ENCODE data around the gene SLC24A4. TPM values are rescaled to one million over a fixed set of nuclear protein-coding genes. Genes with fewer than 3 reads are reported as not detected.

SLC24A4 gene
- total RNA-seq, 3 donors from 2014 or later = 0.15 to 0.96 TPM; not detected in 1

DNA sequence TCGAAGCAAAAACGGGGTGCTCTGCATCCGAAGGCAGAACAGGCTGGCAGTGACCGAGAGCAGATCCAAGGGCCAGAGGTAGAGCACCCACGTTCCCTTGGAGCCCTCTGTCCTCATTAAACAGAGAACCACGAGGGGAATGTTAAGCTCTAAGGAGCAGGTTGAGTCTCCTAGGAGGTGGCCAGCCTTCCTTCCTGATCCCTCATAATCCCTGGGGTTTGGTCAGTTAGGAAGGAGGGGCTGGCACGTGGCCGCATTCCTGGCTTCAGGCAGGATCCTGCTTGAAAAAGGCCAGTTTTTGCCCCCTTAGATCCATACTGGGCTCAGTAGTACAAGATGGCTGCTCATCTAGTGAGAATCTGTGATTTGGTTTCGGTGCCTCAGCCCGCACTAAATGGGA lies 57.2 kb downstream of the SLC24A4 start:
- intact Hi-C loops (cut with DNase I; ENCODE audit: low total_unique reads) = no loop called here
- H3K27ac ChIP-seq = no peak overlapping the region
- no peak overlapping the region for H3K4me3 ChIP-seq
- no peaks in the 10 kb centered on the region for H3K9me3 ChIP-seq
- H3K4me1 ChIP-seq = no peaks in the 10 kb centered on the region
- no peaks in the 10 kb centered on the region for H3K27me3 ChIP-seq
- TF ChIP-seq, protein P1, sequence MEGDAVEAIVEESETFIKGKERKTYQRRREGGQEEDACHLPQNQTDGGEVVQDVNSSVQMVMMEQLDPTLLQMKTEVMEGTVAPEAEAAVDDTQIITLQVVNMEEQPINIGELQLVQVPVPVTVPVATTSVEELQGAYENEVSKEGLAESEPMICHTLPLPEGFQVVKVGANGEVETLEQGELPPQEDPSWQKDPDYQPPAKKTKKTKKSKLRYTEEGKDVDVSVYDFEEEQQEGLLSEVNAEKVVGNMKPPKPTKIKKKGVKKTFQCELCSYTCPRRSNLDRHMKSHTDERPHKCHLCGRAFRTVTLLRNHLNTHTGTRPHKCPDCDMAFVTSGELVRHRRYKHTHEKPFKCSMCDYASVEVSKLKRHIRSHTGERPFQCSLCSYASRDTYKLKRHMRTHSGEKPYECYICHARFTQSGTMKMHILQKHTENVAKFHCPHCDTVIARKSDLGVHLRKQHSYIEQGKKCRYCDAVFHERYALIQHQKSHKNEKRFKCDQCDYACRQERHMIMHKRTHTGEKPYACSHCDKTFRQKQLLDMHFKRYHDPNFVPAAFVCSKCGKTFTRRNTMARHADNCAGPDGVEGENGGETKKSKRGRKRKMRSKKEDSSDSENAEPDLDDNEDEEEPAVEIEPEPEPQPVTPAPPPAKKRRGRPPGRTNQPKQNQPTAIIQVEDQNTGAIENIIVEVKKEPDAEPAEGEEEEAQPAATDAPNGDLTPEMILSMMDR (IDR thresholded peaks at IDR 0.05) = no peak
- no peak for DNase-seq (ENCODE audit: low spot score in 2 of 2)
- H3K36me3 ChIP-seq = no peaks in the 10 kb centered on the region

DNA sequence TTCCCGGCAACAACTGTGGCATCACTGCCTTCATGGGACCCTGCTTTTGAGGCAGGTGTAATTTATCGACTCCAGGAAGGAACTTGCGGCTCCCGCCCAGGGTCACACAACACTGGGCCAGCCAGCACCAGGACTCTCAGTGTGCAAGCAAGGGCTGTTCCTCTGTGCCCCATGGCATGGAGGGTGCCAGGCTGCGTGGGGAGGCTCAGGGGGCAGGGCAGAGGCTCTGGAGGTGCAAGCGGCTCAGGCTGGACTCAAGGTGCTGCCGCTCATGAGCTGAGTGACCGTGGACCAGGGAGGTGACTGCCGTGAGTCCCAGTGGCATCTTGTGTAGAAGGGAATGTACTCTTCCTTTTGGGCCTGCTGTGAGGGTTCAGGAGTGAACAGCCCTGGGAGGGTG lies 57.6 kb downstream of the SLC24A4 start:
- intact Hi-C loops (cut with DNase I; ENCODE audit: low total_unique reads) = no loop called here
- no peak overlapping the region for H3K4me3 ChIP-seq
- DNase-seq (ENCODE audit: low spot score in 2 of 2) = no peak
- no peaks in the 10 kb centered on the region for H3K9me3 ChIP-seq
- H3K27ac ChIP-seq = no peak overlapping the region
- H3K36me3 ChIP-seq = no peaks in the 10 kb centered on the region
- H3K27me3 ChIP-seq = no peaks in the 10 kb centered on the region
- TF ChIP-seq POLR2AphosphoS5 (IDR thresholded peaks at IDR 0.05) (no peak), POLR2A (IDR thresholded peaks at IDR 0.05) (no peak)
- TF ChIP-seq, protein P1 (IDR thresholded peaks at IDR 0.05) = no peak
- no peaks in the 10 kb centered on the region for H3K4me1 ChIP-seq

DNA sequence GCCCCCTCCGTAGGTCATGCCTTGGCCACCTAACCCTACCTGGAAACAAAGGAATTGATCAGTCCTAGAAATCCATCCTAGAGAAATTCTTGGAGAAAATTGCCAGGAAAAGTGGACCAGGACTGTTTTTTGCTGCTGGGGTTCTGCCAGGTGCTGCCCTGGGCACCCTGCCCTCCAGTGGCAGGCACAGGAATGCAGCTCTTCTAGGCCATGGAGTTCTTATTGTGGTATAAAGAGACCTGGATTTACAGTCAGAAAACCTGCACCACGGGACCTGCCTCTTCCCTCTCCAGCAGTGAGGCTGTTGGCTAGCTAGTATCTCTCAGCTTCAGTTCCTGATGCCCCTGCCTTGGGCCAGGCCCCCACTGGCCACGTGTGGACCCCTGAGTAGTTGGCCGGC lies 59.7 kb downstream of the SLC24A4 start:
- Histone ChIP-seq H3K9me3 (no peaks in the 10 kb centered on the region), H3K27me3 (no peaks in the 10 kb centered on the region), H3K36me3 (no peaks in the 10 kb centered on the region), H3K4me3 (no peak overlapping the region), H3K4me1 (no peaks in the 10 kb centered on the region), H3K27ac (no peak overlapping the region)
- intact Hi-C loops (cut with DNase I; ENCODE audit: low total_unique reads) = loop anchor here (2.0 kb wide), 1 partner anchor 70 kb away; no protein-coding TSS in a partner anchor
- DNase-seq (ENCODE audit: low spot score in 2 of 2) = no peak
- TF ChIP-seq POLR2AphosphoS5 (IDR thresholded peaks at IDR 0.05) (no peak), POLR2A (IDR thresholded peaks at IDR 0.05) (no peak)
- TF ChIP-seq, protein P1 (IDR thresholded peaks at IDR 0.05) = no peak

DNA sequence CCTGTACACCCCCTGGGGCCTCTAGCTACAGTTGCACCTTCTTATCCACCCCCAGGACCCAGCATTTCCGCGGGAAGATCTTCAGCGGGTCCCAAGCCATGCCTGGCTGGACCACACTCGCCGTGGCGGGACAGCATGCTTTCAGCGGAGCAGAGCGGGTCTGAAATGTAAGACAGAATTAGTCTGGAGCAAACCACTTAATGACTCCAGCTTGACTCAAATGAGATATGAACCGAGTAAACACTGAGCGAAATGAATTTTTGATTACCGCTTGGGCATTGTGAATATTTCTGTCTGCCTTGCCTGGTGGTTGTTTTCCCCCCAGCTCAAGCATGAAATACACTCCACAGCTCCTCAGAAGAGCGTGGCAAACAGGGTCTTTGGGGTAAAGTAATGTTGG lies 60.8 kb downstream of the SLC24A4 start:
- H3K4me1 ChIP-seq = no peaks in the 10 kb centered on the region
- TF ChIP-seq POLR2A (IDR thresholded peaks at IDR 0.05) = no peak
- TF ChIP-seq, protein P1 (IDR thresholded peaks at IDR 0.05) = no peak
- TF ChIP-seq POLR2AphosphoS5 (IDR thresholded peaks at IDR 0.05) = no peak
- intact Hi-C loops (cut with DNase I; ENCODE audit: low total_unique reads) = loop anchor here (2.0 kb wide), 1 partner anchor 69 kb away; no protein-coding TSS in a partner anchor
- no peak overlapping the region for H3K4me3 ChIP-seq
- H3K27me3 ChIP-seq = no peaks in the 10 kb centered on the region
- no peaks in the 10 kb centered on the region for H3K9me3 ChIP-seq
- no peak overlapping the region for H3K27ac ChIP-seq
- no peak for DNase-seq (ENCODE audit: low spot score in 2 of 2)
- H3K36me3 ChIP-seq = no peaks in the 10 kb centered on the region

DNA sequence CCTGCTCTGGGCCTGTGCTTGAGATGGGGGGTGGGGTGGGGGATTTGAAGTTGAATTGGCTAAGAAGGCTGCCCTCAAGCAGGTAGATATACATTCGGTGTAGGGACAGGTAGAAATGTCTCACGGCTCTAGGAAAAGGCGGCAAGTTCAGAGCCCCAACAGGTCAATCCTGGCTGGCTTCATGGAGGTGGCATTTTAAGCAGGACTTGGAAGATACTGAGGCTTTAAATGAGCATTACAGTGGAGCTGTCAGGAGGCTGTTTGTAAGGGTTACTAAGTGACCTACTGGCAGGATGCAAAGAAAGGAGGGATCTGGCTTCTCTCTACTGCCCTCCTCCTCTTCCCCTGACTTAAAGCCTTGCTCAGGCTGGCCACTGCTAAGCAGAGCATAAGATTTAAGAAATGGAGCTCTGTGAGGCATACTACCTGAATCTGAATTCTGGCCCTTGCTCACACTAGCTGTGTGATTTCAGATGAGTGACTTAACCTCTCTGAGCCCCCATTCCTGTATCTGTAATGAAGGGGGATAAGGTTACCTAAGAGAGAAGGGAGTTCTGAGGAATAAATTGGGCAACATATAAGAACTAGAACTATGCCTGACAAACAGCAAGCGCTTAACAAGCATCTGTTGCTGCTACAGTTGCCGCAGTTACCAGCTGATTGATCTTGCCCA lies 61.6 kb downstream of the SLC24A4 start:
- TF ChIP-seq, protein P1 (IDR thresholded peaks at IDR 0.05) = no peak
- no peak for TF ChIP-seq POLR2AphosphoS5 (IDR thresholded peaks at IDR 0.05)
- TF ChIP-seq POLR2A (IDR thresholded peaks at IDR 0.05) = no peak
- Histone ChIP-seq H3K9me3 (no peaks in the 10 kb centered on the region), H3K27ac (no peak overlapping the region), H3K4me1 (no peaks in the 10 kb centered on the region), H3K27me3 (no peaks in the 10 kb centered on the region), H3K4me3 (no peak overlapping the region), H3K36me3 (no peaks in the 10 kb centered on the region)
- intact Hi-C loops (cut with DNase I; ENCODE audit: low total_unique reads) = no loop called here
- DNase-seq (ENCODE audit: low spot score in 2 of 2) = no peak

All from breast epithelium (tissue), 4 donors.